Activated CD8-positive, alpha-beta T cell treated with anti-CD3 and anti-CD28 coated beads, Interleukin-2, amount 10 ng/mL, durations not matched to agents 7 days and 5 days (primary cell): Measurements from ENCODE around the gene MMP24OS. TPM values are rescaled to one million over a fixed set of nuclear protein-coding genes. Genes with fewer than 3 reads are reported as not detected.

ENCODE experiments used
- ATAC-seq: fragments of 150-1000 bp; cut with Tn5 transposase; one replicate; pipeline ENCODE4 v1.10.0; 2021; ENCODE audit warnings: moderate library complexity
- CTCF ChIA-PET: fragments of 350-600 bp; sonication (Branson Sonifier 250); formaldehyde crosslinking; loops from one replicate; lab custom pipeline; 2021; ENCODE audit warnings: antibody characterized with exemption; lab: Charles Lee
- POLR2A ChIA-PET: fragments of 350-600 bp; sonication (Branson Sonifier 250); formaldehyde crosslinking; loops from one replicate; lab custom pipeline; 2021; ENCODE audit warnings: antibody characterized with exemption; lab: Charles Lee
- DNase-seq: peaks from one replicate; pipeline ENCODE4 v3.0.0-alpha.2; 2020
- H3K27ac Mint-ChIP-seq: one replicate; pipeline ENCODE4 v1.8.0; 2021; ENCODE audit warnings: mild to moderate bottlenecking, mixed read lengths
- H3K27me3 Mint-ChIP-seq: one replicate; pipeline ENCODE4 v1.8.0; 2021; ENCODE audit warnings: low read depth, mixed read lengths
- H3K36me3 Mint-ChIP-seq: one replicate; pipeline ENCODE4 v1.8.0; 2021; ENCODE audit warnings: low read depth, mixed read lengths
- H3K4me1 Mint-ChIP-seq: one replicate; pipeline ENCODE4 v1.8.0; 2021; ENCODE audit warnings: low read depth, mixed read lengths
- H3K4me3 Mint-ChIP-seq: one replicate; pipeline ENCODE4 v1.8.0; 2021; ENCODE audit warnings: mild to moderate bottlenecking, mixed read lengths
- H3K9me3 Mint-ChIP-seq: one replicate; pipeline ENCODE4 v1.8.0; 2022; ENCODE audit warnings: mixed read lengths; ENCODE audit not compliant: insufficient read depth
- total RNA-seq, 2 experiments: library from RNA; stranded (reverse); gene quantifications; one replicate each; pipeline ENCODE4 v1.2.3, GENCODE V29; 2021

Gene MMP24OS
- total RNA-seq = 10 to 100 TPM; 42.0 to 43.1 TPM

GRCh38 chr20:35277531-35278395 is at the start of gene MMP24OS:
TSS of gene MMP24OS (minus strand) at chr20:35278122. CDS start at chr20:35277929, 193 bp downstream.
- peak; percentile 91 for ATAC-seq
- CTCF ChIA-PET = interaction anchor here (0.7 to 3.9 kb wide), 6 partner anchors 18 to 181 kb away, joined by 3 to 29 read pairs (median 6); partner anchors contain the start of gene EDEM2
- Mint-ChIP-seq H3K4me3 (peak within 1 kb of the TSS; percentile 95), H3K27me3 (no peaks in the 10 kb centered on the region), H3K4me1 (peaks cover 35% of the 10 kb centered on the region), H3K27ac (peak within 1 kb of the TSS; percentile 99), H3K9me3 (no peaks in the 10 kb centered on the region), H3K36me3 (peaks cover 44% of the 10 kb centered on the region)
- POLR2A ChIA-PET = interaction anchor here (0.5 to 3.0 kb wide), 18 partner anchors 9 to 676 kb away, joined by 3 to 11 read pairs (median 4); partner anchors contain the start of genes CEP250, EDEM2 and SCAND1
- DNase-seq = peak; percentile 94

GRCh38 chr20:35327074-35327976 is 49.4 kb upstream of the MMP24OS start:
- CTCF ChIA-PET = interaction anchor here (0.8 kb wide), 1 partner anchor 182 kb away, joined by 4 read pairs; no protein-coding TSS in a partner anchor
- Mint-ChIP-seq H3K4me3 (no peak overlapping the region), H3K4me1 (peaks cover 3% of the 10 kb centered on the region), H3K36me3 (peaks cover 3% of the 10 kb centered on the region), H3K27me3 (no peaks in the 10 kb centered on the region), H3K9me3 (no peaks in the 10 kb centered on the region), H3K27ac (no peak overlapping the region)
- DNase-seq (no peak), ATAC-seq (no peak)
- POLR2A ChIA-PET = no interaction called here

- H3K4me1 Mint-ChIP-seq = peaks cover 3% of the 10 kb centered on the region
- POLR2A ChIA-PET = no interaction called here
- ATAC-seq (no peak), DNase-seq (no peak)
- CTCF ChIA-PET = no interaction called here
- H3K4me3 Mint-ChIP-seq = no peak overlapping the region
- H3K27me3 Mint-ChIP-seq = no peaks in the 10 kb centered on the region
- no peak overlapping the region for H3K27ac Mint-ChIP-seq
- no peaks in the 10 kb centered on the region for H3K9me3 Mint-ChIP-seq
- peaks cover 3% of the 10 kb centered on the region for H3K36me3 Mint-ChIP-seq
Observed at GRCh38 chr20:35326740-35327073, 48.8 kb upstream of the MMP24OS start.

GRCh38 chr20:35326021-35326739 is 48.3 kb upstream of the MMP24OS start:
- Mint-ChIP-seq H3K27ac (no peak overlapping the region), H3K36me3 (peaks cover 3% of the 10 kb centered on the region), H3K27me3 (no peaks in the 10 kb centered on the region), H3K4me1 (peaks cover 3% of the 10 kb centered on the region), H3K9me3 (no peaks in the 10 kb centered on the region), H3K4me3 (no peak overlapping the region)
- CTCF ChIA-PET = interaction anchor here (1.0 kb wide), 1 partner anchor 22 kb away, joined by 3 read pairs; no protein-coding TSS in a partner anchor
- DNase-seq (no peak), ATAC-seq (no peak)
- POLR2A ChIA-PET = no interaction called here

- Mint-ChIP-seq H3K4me3 (no peak overlapping the region), H3K27me3 (no peaks in the 10 kb centered on the region), H3K4me1 (peaks cover 3% of the 10 kb centered on the region), H3K27ac (no peak overlapping the region), H3K9me3 (no peaks in the 10 kb centered on the region), H3K36me3 (peaks cover 6% of the 10 kb centered on the region)
- POLR2A ChIA-PET = no interaction called here
- no peak for ATAC-seq
- CTCF ChIA-PET = interaction anchor here (1.0 kb wide), 1 partner anchor 22 kb away, joined by 3 read pairs; no protein-coding TSS in a partner anchor
- no peak for DNase-seq
Observed at GRCh38 chr20:35325401-35325800, 47.5 kb upstream of the MMP24OS start.

GRCh38 chr20:35320396-35321126 is 42.6 kb upstream of the MMP24OS start:
- POLR2A ChIA-PET = interaction anchor here (0.7 kb wide), 1 partner anchor 622 kb away, joined by 3 read pairs; no protein-coding TSS in a partner anchor
- H3K4me1 Mint-ChIP-seq = peaks cover 21% of the 10 kb centered on the region

GRCh38 chr20:35319871-35320197 is 41.9 kb upstream of the MMP24OS start:
- no peak overlapping the region for H3K4me3 Mint-ChIP-seq
- H3K36me3 Mint-ChIP-seq = peaks cover 9% of the 10 kb centered on the region
- DNase-seq = no peak
- ChIA-PET POLR2A (no interaction called here), CTCF (interaction anchor here (1.9 to 8.6 kb wide), 2 partner anchors 10 to 14 kb away, joined by 13 to 84 read pairs; no protein-coding TSS in a partner anchor)
- ATAC-seq = no peak
- no peaks in the 10 kb centered on the region for H3K9me3 Mint-ChIP-seq
- no peak overlapping the region for H3K27ac Mint-ChIP-seq
- H3K4me1 Mint-ChIP-seq = peaks cover 28% of the 10 kb centered on the region
- H3K27me3 Mint-ChIP-seq = no peaks in the 10 kb centered on the region

More at GRCh38 chr20:35320396-35321126, 42.6 kb upstream of the MMP24OS start:
- H3K9me3 Mint-ChIP-seq = no peaks in the 10 kb centered on the region
- H3K27ac Mint-ChIP-seq = no peak overlapping the region
- peaks cover 9% of the 10 kb centered on the region for H3K36me3 Mint-ChIP-seq
- CTCF ChIA-PET = interaction anchor here (1.3 to 8.6 kb wide), 3 partner anchors 8 to 14 kb away, joined by 5 to 84 read pairs (median 13); no protein-coding TSS in a partner anchor
- ATAC-seq (no peak), DNase-seq (no peak)
- H3K27me3 Mint-ChIP-seq = no peaks in the 10 kb centered on the region
- no peak overlapping the region for H3K4me3 Mint-ChIP-seq

- Mint-ChIP-seq H3K4me3 (no peak overlapping the region), H3K36me3 (peaks cover 10% of the 10 kb centered on the region), H3K4me1 (peaks cover 33% of the 10 kb centered on the region), H3K9me3 (no peaks in the 10 kb centered on the region), H3K27me3 (no peaks in the 10 kb centered on the region), H3K27ac (no peak overlapping the region)
- ATAC-seq (no peak), DNase-seq (no peak)
- POLR2A ChIA-PET = no interaction called here
- CTCF ChIA-PET = interaction anchor here (1.0 to 8.6 kb wide), 4 partner anchors 10 to 25 kb away, joined by 4 to 84 read pairs (median 14); no protein-coding TSS in a partner anchor
Observed at GRCh38 chr20:35319192-35319870, 41.4 kb upstream of the MMP24OS start.

- H3K4me3 Mint-ChIP-seq = no peak overlapping the region
- no peaks in the 10 kb centered on the region for H3K9me3 Mint-ChIP-seq
- H3K36me3 Mint-ChIP-seq = peaks cover 13% of the 10 kb centered on the region
- POLR2A ChIA-PET = no interaction called here
- H3K27me3 Mint-ChIP-seq = no peaks in the 10 kb centered on the region
- ATAC-seq = no peak
- peak overlapping the region; percentile 41 for H3K27ac Mint-ChIP-seq
- H3K4me1 Mint-ChIP-seq = peaks cover 35% of the 10 kb centered on the region
- no peak for DNase-seq
- CTCF ChIA-PET = interaction anchor here (0.7 to 8.6 kb wide), 6 partner anchors 11 to 1780 kb away, joined by 3 to 84 read pairs (median 4); partner anchors contain the start of genes EIF6 and GDF5
Observed at GRCh38 chr20:35318502-35319157, 40.7 kb upstream of the MMP24OS start.
